HepG2 (cell line): ENCODE measurements around the gene MMP26. TPM values are rescaled to one million over a fixed set of nuclear protein-coding genes. Genes with fewer than 3 reads are reported as not detected.

ENCODE experiments used
- ATAC-seq: fragments of 200-7000 bp; cut with Tn5 transposase; 3 replicates; pipeline ENCODE4 v1.9.1; 2020; ENCODE audit warnings: mild to moderate bottlenecking, moderate library complexity
- BruUV-seq: library from RNA; stranded (reverse); fragments of 400-500 nt; replicated peaks from 2 replicates; lab custom pipeline; 2021; lab: Mats Ljungman, UMichigan
- CTCF ChIA-PET: fragments of 300-600 bp; formaldehyde crosslinking; extraction: SDS; loops from one replicate; lab custom pipeline; 2021; ENCODE audit warnings: low total read pairs, inconsistent platforms, low intra/inter-chr PET ratio; lab: Yijun Ruan, JAX
- POLR2A ChIA-PET: fragments of 350-600 bp; sonication (Branson Sonifier 250); formaldehyde crosslinking; loops from one replicate; lab custom pipeline; 2020; ENCODE audit warnings: antibody characterized with exemption, inconsistent platforms; lab: Yijun Ruan, JAX
- DNase-seq: peaks from one replicate; pipeline ENCODE4 v3.0.0-alpha.2; 2015; ENCODE audit warnings: low spot score
- FAIRE-seq: peaks from 3 replicates; lab custom pipeline; 2011; peaks lifted over from hg19 to GRCh38; lab: Jason Lieb, UNC
- H2AFZ ChIP-seq: one replicate; pipeline ENCODE4 v1.6.1; 2011; ENCODE audit warnings: low read length, inconsistent platforms
- H3K27ac ChIP-seq: fragments of 300-600 bp; 3 replicates; pipeline ENCODE4 v1.8.0; 2011; ENCODE audit warnings: mixed run types, mild to moderate bottlenecking, mixed read lengths, low read length, inconsistent platforms; ENCODE audit not compliant: insufficient read depth; ENCODE audit errors: extremely low read length
- H3K27me3 ChIP-seq, 2 experiments: fragments of 200-600 bp in 1 of 2; 2 replicates in 1 of 2; 3 replicates in 1 of 2; pipeline versions ENCODE4 v1.6.0 to v1.8.0; 2011; ENCODE audit warnings: low read length in 2 of 2, mild to moderate bottlenecking in 2 of 2, moderate library complexity in 2 of 2, inconsistent platforms in 1 of 2; ENCODE audit not compliant: insufficient read depth in 2 of 2, control insufficient read depth in 1 of 2
- H3K36me3 ChIP-seq, 2 experiments: fragments of 200-600 bp in 1 of 2; replicated peaks in 1 of 2; 2 replicates in 1 of 2; 3 replicates in 1 of 2; pipeline versions ENCODE4 v1.5.1 to v1.8.0; 2011; ENCODE audit warnings: low read length in 2 of 2, inconsistent platforms in 1 of 2; ENCODE audit not compliant: insufficient read depth in 2 of 2, control insufficient read depth in 1 of 2
- H3K4me1 ChIP-seq: 2 replicates; pipeline ENCODE4 v1.5.1; 2012; ENCODE audit warnings: low read length, inconsistent platforms; ENCODE audit not compliant: insufficient read depth
- H3K4me2 ChIP-seq: 2 replicates; pipeline ENCODE4 v1.6.0; 2011; ENCODE audit warnings: low read depth, low read length, inconsistent platforms
- H3K4me3 ChIP-seq, 3 experiments: fragments of 200-600 bp in 1 of 3; sonication (generic), shearing (Covaris generic) in 1 of 3; replicated peaks in 1 of 3; 2 replicates each; pipeline ENCODE4 v1.5.1; 2011 to 2016; ENCODE audit warnings: low read length in 3 of 3, inconsistent platforms in 2 of 3, low read depth in 2 of 3, mild to moderate bottlenecking in 2 of 3, control low read depth in 1 of 3, mixed read lengths in 1 of 3; ENCODE audit not compliant: insufficient read depth in 1 of 3
- H3K79me2 ChIP-seq: one replicate; pipeline ENCODE4 v1.6.1; 2011; ENCODE audit warnings: low read length, inconsistent platforms; ENCODE audit not compliant: insufficient read depth
- H3K9ac ChIP-seq: 2 replicates; pipeline ENCODE4 v1.6.0; 2011; ENCODE audit warnings: mild to moderate bottlenecking, low read depth, low read length, inconsistent platforms; ENCODE audit not compliant: insufficient read depth
- H3K9me3 ChIP-seq: 2 replicates; pipeline ENCODE4 v1.5.1; 2012; ENCODE audit warnings: mild to moderate bottlenecking, low read length
- H4K20me1 ChIP-seq: 2 replicates; pipeline ENCODE4 v1.6.0; 2011; ENCODE audit warnings: inconsistent platforms, mild to moderate bottlenecking, low read length, moderate library complexity; ENCODE audit not compliant: insufficient read depth
- ARHGAP35 ChIP-seq: sonication (generic); formaldehyde crosslinking; IDR thresholded peaks from 2 replicates; pipeline ENCODE4 v1.9.0; 2022; ENCODE audit warnings: mild to moderate bottlenecking, inconsistent platforms, moderate library complexity, missing genetic modification reagents, borderline replicate concordance
- GATAD2A ChIP-seq: IDR thresholded peaks from 2 replicates; pipeline ENCODE4 v1.6.1; 2016
- HDAC1 ChIP-seq: sonication (generic); formaldehyde crosslinking; IDR thresholded peaks from 2 replicates; pipeline ENCODE4 v1.5.1; 2020; ENCODE audit warnings: mild to moderate bottlenecking, missing genetic modification reagents
- HHEX ChIP-seq: IDR thresholded peaks from 2 replicates; pipeline ENCODE4 v1.6.1; 2016; ENCODE audit warnings: control low read depth
- KDM2A ChIP-seq: sonication (generic); formaldehyde crosslinking; IDR thresholded peaks from 2 replicates; pipeline ENCODE4 v1.4.0; 2020; ENCODE audit warnings: low read depth, missing genetic modification reagents, borderline replicate concordance
- MEIS1 ChIP-seq: sonication (generic); formaldehyde crosslinking; IDR thresholded peaks from 2 replicates; pipeline ENCODE4 v1.9.0; 2021; ENCODE audit warnings: mild to moderate bottlenecking, missing genetic modification reagents, moderate library complexity, borderline replicate concordance
- MLX ChIP-seq: IDR thresholded peaks from 2 replicates; pipeline ENCODE4 v1.6.1; 2016
- RBM39 ChIP-seq: fragments of 200-400 bp; formaldehyde crosslinking; IDR thresholded peaks from one replicate; pipeline ENCODE4 v1.6.1; 2018; ENCODE audit warnings: antibody characterized with exemption, mild to moderate bottlenecking, low read depth, low read length; ENCODE audit not compliant: poor library complexity, severe bottlenecking
- SP140L ChIP-seq: sonication (generic); formaldehyde crosslinking; IDR thresholded peaks from 2 replicates; pipeline ENCODE4 v1.4.0; 2020; ENCODE audit warnings: missing genetic modification reagents, borderline replicate concordance
- TOE1 ChIP-seq: sonication (generic); formaldehyde crosslinking; IDR thresholded peaks from 2 replicates; pipeline ENCODE4 v1.4.0; 2020; ENCODE audit warnings: mild to moderate bottlenecking, missing genetic modification reagents
- ZNF251 ChIP-seq: sonication (generic); formaldehyde crosslinking; IDR thresholded peaks from 2 replicates; pipeline ENCODE4 v1.9.0; 2021; ENCODE audit warnings: mild to moderate bottlenecking, missing genetic modification reagents
- ZNF34 ChIP-seq: sonication (generic); formaldehyde crosslinking; IDR thresholded peaks from 2 replicates; pipeline ENCODE4 v1.4.0; 2020; ENCODE audit warnings: mild to moderate bottlenecking, missing genetic modification reagents, borderline replicate concordance
- ZNF510 ChIP-seq: sonication (generic); formaldehyde crosslinking; IDR thresholded peaks from 2 replicates; pipeline ENCODE4 v1.4.0; 2020; ENCODE audit warnings: low read depth, mild to moderate bottlenecking, missing genetic modification reagents
- ZNF550 ChIP-seq: sonication (generic); formaldehyde crosslinking; IDR thresholded peaks from 2 replicates; pipeline ENCODE4 v1.4.0; 2020; ENCODE audit warnings: mild to moderate bottlenecking, missing genetic modification reagents, borderline replicate concordance
- ZSCAN12 ChIP-seq: sonication (generic); formaldehyde crosslinking; IDR thresholded peaks from 2 replicates; pipeline ENCODE4 v1.9.0; 2021; ENCODE audit warnings: mild to moderate bottlenecking, missing genetic modification reagents
- WGBS: methylation state at CpG from one replicate; pipeline ENCODE4 v1.1.6; 2017; ENCODE audit warnings: low lambda C conversion rate; 5-methylcytosine and 5-hydroxymethylcytosine counted together
- in situ Hi-C: cut with HindIII; loops from 2 replicates; pipeline ENCODE4 v1.10.0; 2017; ENCODE audit warnings: low pct_unique_long_range_greater_than_20kb; ENCODE audit not compliant: extremely low pct_ligation_motif_present
- intact Hi-C: fragments of 100-400 bp; cut with micrococcal nuclease; formaldehyde crosslinking; loops from one replicate; pipeline ENCODE4 v1.10.0; 2022; ENCODE audit not compliant: unreplicated experiment
- polyA plus RNA-seq, 8 experiments: library from polyadenylated mRNA; depleted of rRNA in 3 of 8; stranded (reverse) in 7 of 8; unstranded in 1 of 8; fragments of >200 nt; fragmentation: Illumina TruSeq in 4 of 8; extraction: Trizol in 4 of 8; gene quantifications; 2 replicates each; pipeline versions ENCODE4 v1.2.1 to v1.2.3, GENCODE V29; 2011 to 2016; ENCODE audit warnings: low read depth in 4 of 8, missing spikeins in 1 of 8, mixed read lengths in 1 of 8; ENCODE audit not compliant: insufficient read depth in 1 of 8
- total RNA-seq, 5 experiments: library from RNA; depleted of rRNA; stranded (reverse); fragments of >200 nt; fragmentation: Illumina TruSeq; extraction: Trizol; gene quantifications; 2 replicates each; pipeline ENCODE4 v1.2.3, GENCODE V29; 2016; ENCODE audit warnings: low read depth in 1 of 5

MMP26 gene
- total and polyA plus RNA-seq, 2 of the 13 experiments (the other 11 are each of a cell fraction or from before 2014, with no cell fraction given), result not detected

DNA sequence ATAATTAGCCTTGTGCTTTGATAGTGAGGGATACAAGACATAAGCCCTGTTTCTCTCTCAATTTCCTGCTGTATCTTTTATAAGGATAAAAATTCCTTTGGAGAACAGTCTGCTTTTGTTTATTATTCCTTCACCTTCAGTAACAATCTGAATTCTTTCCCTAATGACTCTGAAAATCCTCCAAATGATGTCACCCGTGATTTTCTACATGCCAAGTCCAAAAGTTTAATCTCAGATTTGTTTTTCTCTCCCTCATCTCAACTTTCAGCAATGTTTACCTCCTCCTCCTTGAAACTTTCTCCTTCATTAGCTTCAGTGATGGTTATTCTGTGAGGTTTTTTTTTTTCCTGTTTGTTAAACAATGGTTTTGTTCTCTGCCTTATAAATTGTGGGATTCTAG lies 9.1 kb upstream of the MMP26 start:
- TF ChIP-seq HDAC1 (CRISPR knock-in tag) (no peak), ZNF510 (CRISPR knock-in tag) (no peak), SP140L (CRISPR knock-in tag) (no peak), ZNF251 (no peak), ZNF550 (CRISPR knock-in tag) (no peak), TOE1 (CRISPR knock-in tag) (no peak), ZNF34 (CRISPR knock-in tag) (no peak), MLX (CRISPR knock-in tag) (no peak), RBM39 (no peak), GATAD2A (CRISPR knock-in tag) (no peak), KDM2A (CRISPR knock-in tag) (no peak), ZSCAN12 (CRISPR knock-in tag) (no peak), ARHGAP35 (no peak), HHEX (no peak), MEIS1 (CRISPR knock-in tag) (no peak)
- TF ChIP-seq, all 625 proteins: peak for 0
- ATAC-seq (no peak), DNase-seq (no peak), FAIRE-seq (no peak)
- H3K4me1 ChIP-seq, result no peaks in the 10 kb centered on the region
- BruUV-seq, result no TSS peak
- H3K9ac ChIP-seq, result no peak overlapping the region
- no peaks in the 10 kb centered on the region for H3K79me2 ChIP-seq
- WGBS, result 0% methylated on average over 1 of the region's 1 CpG
- no peaks in the 10 kb centered on the region for H3K36me3 ChIP-seq
- H3K4me2 ChIP-seq, result no peak overlapping the region
- CTCF ChIA-PET, result no interaction called here
- H3K4me3 ChIP-seq, result no peak overlapping the region
- in situ Hi-C loops, result no loop called here
- peaks cover 0 to 4% of the 10 kb centered on the region in 2 experiments; a peak in 1 of 5 replicates for H3K27me3 ChIP-seq
- POLR2A ChIA-PET, result no interaction called here
- H4K20me1 ChIP-seq, result no peaks in the 10 kb centered on the region
- no peaks in the 10 kb centered on the region for H3K9me3 ChIP-seq
- H3K27ac ChIP-seq, result no peak overlapping the region
- intact Hi-C loops, result no loop called here
- no peak overlapping the region for H2AFZ ChIP-seq
